GM12878 (cell line): ENCODE data around the gene TPCN1. TPM values are rescaled to one million over a fixed set of nuclear protein-coding genes. Genes with fewer than 3 reads are reported as not detected.

Experiments used
- ATAC-seq: fragments of 200-7000 bp; cut with Tn5 transposase; 3 replicates; pipeline ENCODE4 v1.9.1; 2020; ENCODE audit warnings: mild to moderate bottlenecking, moderate library complexity
- BruUV-seq: library from RNA; stranded (reverse); fragments of 400-500 nt; replicated peaks from 2 replicates; lab custom pipeline; 2021; lab: Mats Ljungman, UMichigan
- CTCF ChIA-PET: fragments of 300-600 bp; sonication (Branson Sonifier 250); formaldehyde crosslinking; extraction: SDS; loops from one replicate; lab custom pipeline; 2021; ENCODE audit warnings: inconsistent platforms; lab: Yijun Ruan, JAX
- POLR2A ChIA-PET: fragments of 350-600 bp; formaldehyde crosslinking; extraction: SDS; loops from one replicate; lab custom pipeline; 2021; ENCODE audit warnings: inconsistent platforms; lab: Charles Lee
- RAD21 ChIA-PET: fragments of 300-600 bp; sonication (Branson Sonifier 250); formaldehyde crosslinking; loops from one replicate; lab custom pipeline; 2023; ENCODE audit warnings: antibody characterized with exemption; ENCODE audit not compliant: unreplicated experiment; lab: Charles Lee
- SMC1A ChIA-PET: fragments of 300-600 bp; sonication (Branson Sonifier 250); formaldehyde crosslinking; loops from one replicate; lab custom pipeline; 2023; ENCODE audit not compliant: unreplicated experiment, uncharacterized antibody; lab: Charles Lee
- DNase-seq: peaks from one replicate; pipeline ENCODE4 v3.0.0-alpha.2; 2011; ENCODE audit warnings: low read depth, low spot score
- FAIRE-seq: peaks from 3 replicates; lab custom pipeline; 2011; peaks lifted over from hg19 to GRCh38; lab: Jason Lieb, UNC
- H2AFZ ChIP-seq: 2 replicates; pipeline ENCODE4 v1.6.0; 2011; ENCODE audit warnings: low read depth, low read length, control low read depth; ENCODE audit not compliant: control insufficient read depth
- H3K27ac ChIP-seq: 2 replicates; pipeline ENCODE4 v1.5.1; 2011; ENCODE audit warnings: control low read depth; ENCODE audit not compliant: control insufficient read depth, insufficient read depth
- H3K27me3 ChIP-seq, 2 experiments: replicated peaks in 1 of 2; 2 replicates each; pipeline versions ENCODE4 v1.6.0 to v1.6.1; 2011; ENCODE audit warnings: low read length in 1 of 2; ENCODE audit not compliant: control insufficient read depth in 2 of 2, insufficient read depth in 2 of 2
- H3K36me3 ChIP-seq, 2 experiments: 2 replicates each; pipeline ENCODE4 v1.5.1; 2011; ENCODE audit warnings: low read length in 1 of 2; ENCODE audit not compliant: control insufficient read depth in 2 of 2, insufficient read depth in 2 of 2
- H3K4me1 ChIP-seq: 2 replicates; pipeline ENCODE4 v1.6.1; 2011; ENCODE audit warnings: mild to moderate bottlenecking, low read length, moderate library complexity, mixed read lengths; ENCODE audit not compliant: control insufficient read depth, insufficient read depth
- H3K4me2 ChIP-seq: 2 replicates; pipeline ENCODE4 v1.6.0; 2011; ENCODE audit warnings: control low read depth; ENCODE audit not compliant: control insufficient read depth, insufficient read depth
- H3K4me3 ChIP-seq: fragments of 200-600 bp; sonication (generic); 2 replicates; pipeline ENCODE4 v1.5.1; 2016
- H3K79me2 ChIP-seq: 2 replicates; pipeline ENCODE4 v1.6.0; 2011; ENCODE audit warnings: low read length; ENCODE audit not compliant: control insufficient read depth, insufficient read depth
- H3K9ac ChIP-seq: 2 replicates; pipeline ENCODE4 v1.8.0; 2011; ENCODE audit warnings: low read length, control low read depth, mixed read lengths; ENCODE audit not compliant: control insufficient read depth, insufficient read depth
- H3K9me3 ChIP-seq: replicated peaks from 3 replicates; pipeline ENCODE4 v1.5.1; 2011; ENCODE audit warnings: mild to moderate bottlenecking, low read length; ENCODE audit not compliant: control insufficient read depth, insufficient read depth
- H4K20me1 ChIP-seq: 2 replicates; pipeline ENCODE4 v1.6.0; 2011; ENCODE audit not compliant: control insufficient read depth, insufficient read depth
- IRF4 ChIP-seq: IDR thresholded peaks from 2 replicates; pipeline ENCODE4 v1.6.1; 2011; ENCODE audit warnings: low read depth, low read length
- JUNB ChIP-seq: IDR thresholded peaks from 2 replicates; pipeline ENCODE4 v1.6.1; 2016; ENCODE audit warnings: antibody characterized with exemption, mild to moderate bottlenecking
- JUND ChIP-seq: IDR thresholded peaks from 2 replicates; pipeline ENCODE4 v1.6.1; 2012; ENCODE audit warnings: low read depth, mild to moderate bottlenecking, low read length, improper control_type of control experiment, moderate library complexity
- KAT2A ChIP-seq: conservative IDR thresholded peaks from 2 replicates; pipeline ENCODE4 v1.6.1; 2011; ENCODE audit warnings: low read depth, low read length; ENCODE audit not compliant: control insufficient read depth
- POLR2AphosphoS2 ChIP-seq: IDR thresholded peaks from 2 replicates; pipeline ENCODE4 v1.6.1; 2011; ENCODE audit warnings: low read depth, mild to moderate bottlenecking, low read length, improper control_type of control experiment, moderate library complexity
- POU2F2 ChIP-seq: IDR thresholded peaks from 3 replicates; pipeline ENCODE4 v1.6.1; 2011; ENCODE audit warnings: low read depth, mild to moderate bottlenecking, low read length, borderline replicate concordance
- RBBP5 ChIP-seq: fragments of 200-600 bp; sonication (generic); conservative IDR thresholded peaks from 2 replicates; pipeline ENCODE4 v1.6.1; 2016
- RCOR1 ChIP-seq: conservative IDR thresholded peaks from 2 replicates; pipeline ENCODE4 v1.6.1; 2012; ENCODE audit warnings: low read depth, low read length, improper control_type of control experiment
- SMARCA5 ChIP-seq: fragments of 450-650 bp; IDR thresholded peaks from 2 replicates; pipeline ENCODE4 v1.6.1; 2017; ENCODE audit warnings: mild to moderate bottlenecking
- TBL1XR1 ChIP-seq: IDR thresholded peaks from 2 replicates; pipeline ENCODE4 v1.6.1; 2012; ENCODE audit warnings: low read depth, low read length, improper control_type of control experiment
- TCF12 ChIP-seq: IDR thresholded peaks from 2 replicates; pipeline ENCODE4 v1.6.1; 2011; ENCODE audit warnings: low read depth, mild to moderate bottlenecking, low read length
- ZZZ3 ChIP-seq: IDR thresholded peaks from 2 replicates; pipeline ENCODE4 v1.6.1; 2011; ENCODE audit warnings: low read depth; ENCODE audit not compliant: control insufficient read depth, insufficient read length
- whole genome bisulfite sequencing: methylation state at CpG from one replicate; pipeline ENCODE4 v1.1.6; 2016; ENCODE audit warnings: low lambda C conversion rate; ENCODE audit not compliant: insufficient replicate concordance, insufficient coverage; ENCODE audit errors: missing lambda C conversion rate; 5-methylcytosine and 5-hydroxymethylcytosine counted together
- in situ Hi-C: fragments of 300-500 bp; cut with MboI; formaldehyde crosslinking; loops from 9 replicates; pipeline ENCODE4 v1.14.3; 2018; ENCODE audit warnings: mixed read lengths
- intact Hi-C: fragments of 100-400 bp; cut with micrococcal nuclease; formaldehyde crosslinking; loops from one replicate; pipeline ENCODE4 v1.14.2; 2022; ENCODE audit not compliant: unreplicated experiment
- polyA plus RNA-seq, 11 experiments: library from polyadenylated mRNA; depleted of rRNA in 4 of 11; unstranded in 6 of 11; stranded (reverse) in 5 of 11; fragments of >200 nt; fragmentation: Nextera tagmentation in 4 of 11; fragmentation: Illumina TruSeq in 1 of 11; extraction: Ambion mirVana in 4 of 11; extraction: Trizol in 1 of 11; gene quantifications; 1 replicate in 1 of 11; 2 replicates in 10 of 11; pipeline versions ENCODE4 v1.2.1 to v1.2.3, GENCODE V29; 2011 to 2016; ENCODE audit warnings: inconsistent platforms in 2 of 11, missing spikeins in 2 of 11, low read depth in 1 of 11
- total RNA-seq, 4 experiments: library from RNA; depleted of rRNA in 3 of 4; stranded (reverse); fragments of >200 nt in 3 of 4; fragmentation: Illumina TruSeq in 1 of 4; extraction: Trizol in 1 of 4; gene quantifications; 2 replicates each; pipeline versions ENCODE4 v1.2.1 to v1.2.3, GENCODE V29; 2013 to 2021
- TF ChIP-seq, protein P1 (sequence below): IDR thresholded peaks from 2 replicates; pipeline ENCODE4 v1.6.1; 2011; ENCODE audit warnings: low read depth, mild to moderate bottlenecking, low read length, moderate library complexity, borderline replicate concordance; ENCODE audit errors: extremely low read depth
- TF ChIP-seq, protein P2 (sequence below): IDR thresholded peaks from 2 replicates; pipeline ENCODE4 v1.6.1; 2012; ENCODE audit warnings: low read length, inconsistent platforms
- TF ChIP-seq, protein P3 (sequence below): fragments of 450-650 bp; IDR thresholded peaks from 2 replicates; pipeline ENCODE4 v1.6.1; 2017; ENCODE audit warnings: mild to moderate bottlenecking, moderate library complexity
- TF ChIP-seq, protein P4 (sequence below): IDR thresholded peaks from 2 replicates; pipeline ENCODE4 v1.6.1; 2011; ENCODE audit warnings: borderline replicate concordance, low read depth, mild to moderate bottlenecking, moderate library complexity, low read length; ENCODE audit not compliant: insufficient read depth, poor library complexity, severe bottlenecking

TPCN1 gene
- total and polyA plus RNA-seq, 10 of the 15 experiments (the other 5 are each of a cell fraction or from before 2014, with no cell fraction given), result 0.79 to 30.9 (median 19.4) TPM

DNA sequence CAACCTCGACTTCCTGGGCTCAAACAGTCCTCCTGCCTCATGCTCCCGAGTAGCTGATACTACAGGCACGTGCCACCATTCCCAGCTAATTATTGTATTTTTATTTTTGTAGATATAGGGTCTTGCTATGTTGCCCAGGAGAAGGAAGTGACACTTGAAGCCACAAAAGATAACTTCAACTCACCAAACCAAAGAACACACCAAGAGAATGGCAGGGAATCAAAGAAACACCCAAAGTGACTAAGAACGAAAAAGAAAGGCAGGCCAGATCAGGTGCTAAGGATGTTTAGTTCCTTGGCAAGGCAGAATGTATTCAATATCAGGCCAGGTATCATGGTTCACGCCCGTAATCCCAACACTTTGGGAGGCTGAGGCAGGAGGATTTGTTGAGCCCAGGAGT is 10.1 kb upstream of the TPCN1 start (continued):
- TF ChIP-seq, protein P1, sequence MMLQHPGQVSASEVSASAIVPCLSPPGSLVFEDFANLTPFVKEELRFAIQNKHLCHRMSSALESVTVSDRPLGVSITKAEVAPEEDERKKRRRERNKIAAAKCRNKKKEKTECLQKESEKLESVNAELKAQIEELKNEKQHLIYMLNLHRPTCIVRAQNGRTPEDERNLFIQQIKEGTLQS, result no peak
- TF ChIP-seq IRF4, result peak; percentile 14; the same call in 1 of the 2 replicates
- TF ChIP-seq, all 136 proteins: peak for 10

DNA sequence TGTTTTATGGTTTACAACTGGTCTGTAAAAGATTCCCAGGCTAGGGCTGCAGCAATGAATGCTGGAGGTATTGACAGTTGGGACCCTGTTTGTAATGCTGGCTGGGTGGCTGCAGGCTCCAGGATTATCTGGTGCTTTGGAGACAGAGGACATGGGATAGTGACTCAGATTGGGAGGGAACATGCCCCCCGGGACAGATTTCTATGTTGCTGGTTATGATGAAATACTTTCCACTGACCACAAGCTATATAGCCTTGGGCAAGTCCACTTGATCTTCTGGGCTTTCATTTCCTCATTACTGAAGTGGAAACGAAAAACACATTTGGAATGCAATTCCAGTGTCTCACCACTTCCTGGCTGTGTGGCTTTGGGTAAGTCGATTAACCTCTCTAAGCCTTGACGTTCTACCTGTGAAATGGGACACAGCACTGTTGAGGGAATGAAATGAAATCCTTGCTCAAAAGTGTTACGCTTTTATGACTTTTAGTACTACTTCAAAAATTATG is 6.3 kb upstream of the TPCN1 start:
- Histone ChIP-seq H3K27ac (no peak overlapping the region), H3K4me3 (no peak overlapping the region), H3K9me3 (no peaks in the 10 kb centered on the region), H3K36me3 (no peaks in the 10 kb centered on the region), H3K4me2 (peak overlapping the region; percentile 19), H3K9ac (no peak overlapping the region), H3K79me2 (no peaks in the 10 kb centered on the region), H2AFZ (no peak overlapping the region), H3K4me1 (peaks cover 33% of the 10 kb centered on the region), H4K20me1 (no peaks in the 10 kb centered on the region), H3K27me3 (no peaks in the 10 kb centered on the region)
- ATAC-seq, result peak; percentile 79
- ChIA-PET SMC1A (interaction anchor here (11.1 kb wide), 1 partner anchor 12 kb away, joined by 237 read pairs; the partner anchor contains the start of gene TPCN1), CTCF (no interaction called here), RAD21 (no interaction called here), POLR2A (interaction anchor here (1.7 to 4.5 kb wide), 2 partner anchors 11 to 14 kb away, joined by 6 to 24 read pairs; no protein-coding TSS in a partner anchor)
- FAIRE-seq, result peak; percentile 23
- 19% methylated on average over 5 of the region's 5 CpGs for WGBS
- intact Hi-C loops (no loop called here), in situ Hi-C loops (loop anchor here (25.0 kb wide), 1 partner anchor 1778 kb away; no protein-coding TSS in a partner anchor)
- BruUV-seq, result no TSS peak
- peak; percentile 80 for DNase-seq
- TF ChIP-seq, protein P2, sequence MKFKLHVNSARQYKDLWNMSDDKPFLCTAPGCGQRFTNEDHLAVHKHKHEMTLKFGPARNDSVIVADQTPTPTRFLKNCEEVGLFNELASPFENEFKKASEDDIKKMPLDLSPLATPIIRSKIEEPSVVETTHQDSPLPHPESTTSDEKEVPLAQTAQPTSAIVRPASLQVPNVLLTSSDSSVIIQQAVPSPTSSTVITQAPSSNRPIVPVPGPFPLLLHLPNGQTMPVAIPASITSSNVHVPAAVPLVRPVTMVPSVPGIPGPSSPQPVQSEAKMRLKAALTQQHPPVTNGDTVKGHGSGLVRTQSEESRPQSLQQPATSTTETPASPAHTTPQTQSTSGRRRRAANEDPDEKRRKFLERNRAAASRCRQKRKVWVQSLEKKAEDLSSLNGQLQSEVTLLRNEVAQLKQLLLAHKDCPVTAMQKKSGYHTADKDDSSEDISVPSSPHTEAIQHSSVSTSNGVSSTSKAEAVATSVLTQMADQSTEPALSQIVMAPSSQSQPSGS, result peak; percentile 86
- TF ChIP-seq RCOR1, result no peak
- peak; percentile 69; the same call in 1 of the 3 replicates for TF ChIP-seq POU2F2
- TF ChIP-seq, protein P3, sequence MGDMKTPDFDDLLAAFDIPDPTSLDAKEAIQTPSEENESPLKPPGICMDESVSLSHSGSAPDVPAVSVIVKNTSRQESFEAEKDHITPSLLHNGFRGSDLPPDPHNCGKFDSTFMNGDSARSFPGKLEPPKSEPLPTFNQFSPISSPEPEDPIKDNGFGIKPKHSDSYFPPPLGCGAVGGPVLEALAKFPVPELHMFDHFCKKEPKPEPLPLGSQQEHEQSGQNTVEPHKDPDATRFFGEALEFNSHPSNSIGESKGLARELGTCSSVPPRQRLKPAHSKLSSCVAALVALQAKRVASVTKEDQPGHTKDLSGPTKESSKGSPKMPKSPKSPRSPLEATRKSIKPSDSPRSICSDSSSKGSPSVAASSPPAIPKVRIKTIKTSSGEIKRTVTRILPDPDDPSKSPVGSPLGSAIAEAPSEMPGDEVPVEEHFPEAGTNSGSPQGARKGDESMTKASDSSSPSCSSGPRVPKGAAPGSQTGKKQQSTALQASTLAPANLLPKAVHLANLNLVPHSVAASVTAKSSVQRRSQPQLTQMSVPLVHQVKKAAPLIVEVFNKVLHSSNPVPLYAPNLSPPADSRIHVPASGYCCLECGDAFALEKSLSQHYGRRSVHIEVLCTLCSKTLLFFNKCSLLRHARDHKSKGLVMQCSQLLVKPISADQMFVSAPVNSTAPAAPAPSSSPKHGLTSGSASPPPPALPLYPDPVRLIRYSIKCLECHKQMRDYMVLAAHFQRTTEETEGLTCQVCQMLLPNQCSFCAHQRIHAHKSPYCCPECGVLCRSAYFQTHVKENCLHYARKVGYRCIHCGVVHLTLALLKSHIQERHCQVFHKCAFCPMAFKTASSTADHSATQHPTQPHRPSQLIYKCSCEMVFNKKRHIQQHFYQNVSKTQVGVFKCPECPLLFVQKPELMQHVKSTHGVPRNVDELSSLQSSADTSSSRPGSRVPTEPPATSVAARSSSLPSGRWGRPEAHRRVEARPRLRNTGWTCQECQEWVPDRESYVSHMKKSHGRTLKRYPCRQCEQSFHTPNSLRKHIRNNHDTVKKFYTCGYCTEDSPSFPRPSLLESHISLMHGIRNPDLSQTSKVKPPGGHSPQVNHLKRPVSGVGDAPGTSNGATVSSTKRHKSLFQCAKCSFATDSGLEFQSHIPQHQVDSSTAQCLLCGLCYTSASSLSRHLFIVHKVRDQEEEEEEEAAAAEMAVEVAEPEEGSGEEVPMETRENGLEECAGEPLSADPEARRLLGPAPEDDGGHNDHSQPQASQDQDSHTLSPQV, result no peak
- TF ChIP-seq ZZZ3, result no peak
- no peak for TF ChIP-seq POLR2AphosphoS2
- no peak for TF ChIP-seq KAT2A
- TF ChIP-seq SMARCA5, result peak; percentile 98
- TF ChIP-seq TBL1XR1, result no peak; the same call in 1 of the 2 replicates
- TF ChIP-seq, protein P4, sequence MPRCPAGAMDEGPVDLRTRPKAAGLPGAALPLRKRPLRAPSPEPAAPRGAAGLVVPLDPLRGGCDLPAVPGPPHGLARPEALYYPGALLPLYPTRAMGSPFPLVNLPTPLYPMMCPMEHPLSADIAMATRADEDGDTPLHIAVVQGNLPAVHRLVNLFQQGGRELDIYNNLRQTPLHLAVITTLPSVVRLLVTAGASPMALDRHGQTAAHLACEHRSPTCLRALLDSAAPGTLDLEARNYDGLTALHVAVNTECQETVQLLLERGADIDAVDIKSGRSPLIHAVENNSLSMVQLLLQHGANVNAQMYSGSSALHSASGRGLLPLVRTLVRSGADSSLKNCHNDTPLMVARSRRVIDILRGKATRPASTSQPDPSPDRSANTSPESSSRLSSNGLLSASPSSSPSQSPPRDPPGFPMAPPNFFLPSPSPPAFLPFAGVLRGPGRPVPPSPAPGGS, result peak; percentile 46
- no peak for TF ChIP-seq RBBP5
- peak; percentile 79 for TF ChIP-seq JUNB
- TF ChIP-seq TCF12, result peak; percentile 65
- TF ChIP-seq JUND, result peak; percentile 47; the same call in 1 of the 2 replicates
